DND-41 (cell line): Measurements from ENCODE around the gene FZD8.

Experiments
- ATAC-seq: fragments of 200-7000 bp; cut with Tn5 transposase; 3 replicates; pipeline ENCODE4 v1.9.1; 2021; ENCODE audit warnings: low read depth; ENCODE audit not compliant: insufficient read depth
- DNase-seq: peaks from one replicate; pipeline ENCODE4 v3.0.0-alpha.2; 2020
- H2AFZ ChIP-seq: 2 replicates; pipeline ENCODE4 v1.6.0; 2012; ENCODE audit warnings: low read depth, low read length
- H3K27ac ChIP-seq: 2 replicates; pipeline ENCODE4 v1.5.1; 2012; ENCODE audit warnings: low read length, inconsistent platforms
- H3K27me3 ChIP-seq: fragments of 200-600 bp; sonication (generic); 2 replicates; pipeline ENCODE4 v1.6.0; 2012; ENCODE audit warnings: low read length, mild to moderate bottlenecking, inconsistent platforms; ENCODE audit not compliant: insufficient read depth, poor library complexity
- H3K36me3 ChIP-seq: 2 replicates; pipeline ENCODE4 v1.5.1; 2012; ENCODE audit warnings: low read length, inconsistent platforms; ENCODE audit not compliant: insufficient read depth
- H3K4me1 ChIP-seq: 2 replicates; pipeline ENCODE4 v1.5.1; 2012; ENCODE audit warnings: mild to moderate bottlenecking, low read length; ENCODE audit not compliant: insufficient read depth
- H3K4me2 ChIP-seq: 2 replicates; pipeline ENCODE4 v1.6.0; 2012; ENCODE audit warnings: mild to moderate bottlenecking, moderate library complexity, low read length, inconsistent platforms; ENCODE audit not compliant: insufficient read depth
- H3K4me3 ChIP-seq, 2 experiments: fragments of 200-600 bp in 1 of 2; shearing (Covaris generic) in 1 of 2; 2 replicates each; pipeline ENCODE4 v1.5.1; 2012 to 2016; ENCODE audit warnings: inconsistent platforms in 2 of 2, low read length in 2 of 2, mild to moderate bottlenecking in 2 of 2, low read depth in 1 of 2, moderate library complexity in 1 of 2
- H3K79me2 ChIP-seq: 2 replicates; pipeline ENCODE4 v1.6.0; 2012; ENCODE audit warnings: low read length, inconsistent platforms; ENCODE audit not compliant: insufficient read depth
- H3K9ac ChIP-seq: 2 replicates; pipeline ENCODE4 v1.6.0; 2012; ENCODE audit warnings: low read depth, mild to moderate bottlenecking, inconsistent platforms, low read length, moderate library complexity
- H3K9me3 ChIP-seq: 2 replicates; pipeline ENCODE4 v1.5.1; 2012; ENCODE audit warnings: low read length, moderate library complexity, mild to moderate bottlenecking, inconsistent platforms; ENCODE audit not compliant: insufficient read depth, severe bottlenecking
- H4K20me1 ChIP-seq: 2 replicates; pipeline ENCODE4 v1.6.0; 2012; ENCODE audit warnings: low read length; ENCODE audit not compliant: insufficient read depth
- EZH2 ChIP-seq: IDR thresholded peaks from 3 replicates; pipeline ENCODE4 v1.6.1; 2012; ENCODE audit warnings: borderline replicate concordance, low read depth, mild to moderate bottlenecking, moderate library complexity, low read length, inconsistent platforms; ENCODE audit not compliant: severe bottlenecking
- TF ChIP-seq, protein P1 (sequence below): IDR thresholded peaks from 2 replicates; pipeline ENCODE4 v1.5.1; 2012; ENCODE audit warnings: borderline replicate concordance, low read length, moderate library complexity, mild to moderate bottlenecking; ENCODE audit not compliant: poor library complexity, severe bottlenecking; ENCODE audit errors: extremely low read depth

FZD8 gene

GRCh38 chr10:35641676-35642034 is 441 bp downstream of the FZD8 start:
- Histone ChIP-seq H3K27me3 (no peaks in the 10 kb centered on the region), H2AFZ (no peak overlapping the region), H3K36me3 (no peaks in the 10 kb centered on the region), H3K4me2 (no peak overlapping the region), H3K27ac (no peak overlapping the region), H3K9me3 (peaks cover 10% of the 10 kb centered on the region), H4K20me1 (no peaks in the 10 kb centered on the region), H3K4me3 (no peak overlapping the region), H3K9ac (no peak overlapping the region), H3K4me1 (no peaks in the 10 kb centered on the region), H3K79me2 (no peaks in the 10 kb centered on the region)
- no peak for ATAC-seq
- no peak for TF ChIP-seq EZH2
- TF ChIP-seq, protein P1, sequence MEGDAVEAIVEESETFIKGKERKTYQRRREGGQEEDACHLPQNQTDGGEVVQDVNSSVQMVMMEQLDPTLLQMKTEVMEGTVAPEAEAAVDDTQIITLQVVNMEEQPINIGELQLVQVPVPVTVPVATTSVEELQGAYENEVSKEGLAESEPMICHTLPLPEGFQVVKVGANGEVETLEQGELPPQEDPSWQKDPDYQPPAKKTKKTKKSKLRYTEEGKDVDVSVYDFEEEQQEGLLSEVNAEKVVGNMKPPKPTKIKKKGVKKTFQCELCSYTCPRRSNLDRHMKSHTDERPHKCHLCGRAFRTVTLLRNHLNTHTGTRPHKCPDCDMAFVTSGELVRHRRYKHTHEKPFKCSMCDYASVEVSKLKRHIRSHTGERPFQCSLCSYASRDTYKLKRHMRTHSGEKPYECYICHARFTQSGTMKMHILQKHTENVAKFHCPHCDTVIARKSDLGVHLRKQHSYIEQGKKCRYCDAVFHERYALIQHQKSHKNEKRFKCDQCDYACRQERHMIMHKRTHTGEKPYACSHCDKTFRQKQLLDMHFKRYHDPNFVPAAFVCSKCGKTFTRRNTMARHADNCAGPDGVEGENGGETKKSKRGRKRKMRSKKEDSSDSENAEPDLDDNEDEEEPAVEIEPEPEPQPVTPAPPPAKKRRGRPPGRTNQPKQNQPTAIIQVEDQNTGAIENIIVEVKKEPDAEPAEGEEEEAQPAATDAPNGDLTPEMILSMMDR, result no peak
- no peak for DNase-seq

DNA sequence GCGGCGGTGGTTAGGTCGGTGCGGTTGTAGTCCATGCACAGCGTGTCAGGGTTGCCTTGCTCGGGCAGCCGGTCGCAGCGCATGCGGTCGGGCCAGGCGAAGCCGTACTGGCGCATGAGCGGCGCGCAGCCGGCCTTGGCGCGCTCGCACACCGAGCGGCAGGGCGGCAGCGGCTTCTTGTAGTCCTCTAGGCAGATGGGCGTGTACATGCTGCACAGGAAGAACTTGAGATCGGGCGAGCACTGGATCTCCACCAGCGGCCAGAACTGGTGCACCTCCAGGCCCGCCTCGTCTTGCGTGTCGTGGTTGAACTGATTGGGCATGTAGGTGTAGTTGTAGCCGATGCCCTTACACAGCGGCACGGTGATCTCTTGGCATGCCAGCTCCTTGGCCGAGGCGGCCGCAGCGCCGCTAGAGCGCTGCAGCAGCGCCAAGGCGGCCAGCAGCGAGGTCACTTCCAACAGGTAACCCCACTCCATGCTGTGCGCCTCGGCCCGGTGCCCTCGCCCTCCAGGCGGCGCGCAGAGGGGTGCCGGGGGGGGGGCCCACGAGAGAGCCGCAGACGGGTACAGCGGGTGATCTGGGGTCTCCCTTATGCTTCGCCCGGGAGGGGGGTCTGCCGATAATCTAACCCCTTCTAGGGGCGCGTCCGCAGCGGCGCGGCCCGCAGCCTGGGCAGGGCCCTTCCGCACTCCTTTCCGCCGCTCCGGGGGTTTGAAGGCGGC is 983 bp downstream of the FZD8 start:
- Histone ChIP-seq H3K79me2 (no peaks in the 10 kb centered on the region), H3K27ac (no peak overlapping the region), H3K4me2 (no peak overlapping the region), H3K4me1 (no peaks in the 10 kb centered on the region), H3K27me3 (no peaks in the 10 kb centered on the region), H3K9me3 (peaks cover 10% of the 10 kb centered on the region), H3K9ac (no peak overlapping the region), H3K36me3 (no peaks in the 10 kb centered on the region), H2AFZ (no peak overlapping the region), H3K4me3 (no peak overlapping the region), H4K20me1 (no peaks in the 10 kb centered on the region)
- no peak for TF ChIP-seq EZH2
- TF ChIP-seq, protein P1, result no peak
- ATAC-seq (no peak), DNase-seq (no peak)

GRCh38 chr10:35640474-35640873 is 1.6 kb downstream of the FZD8 start:
- Histone ChIP-seq H3K79me2 (no peaks in the 10 kb centered on the region), H3K4me1 (no peaks in the 10 kb centered on the region), H3K27ac (no peak overlapping the region), H2AFZ (no peak overlapping the region), H3K9me3 (peaks cover 10% of the 10 kb centered on the region), H3K4me2 (no peak overlapping the region), H3K36me3 (no peaks in the 10 kb centered on the region), H3K9ac (no peak overlapping the region), H4K20me1 (no peaks in the 10 kb centered on the region), H3K27me3 (no peaks in the 10 kb centered on the region), H3K4me3 (no peak overlapping the region)
- ATAC-seq, result no peak
- no peak for TF ChIP-seq EZH2
- TF ChIP-seq, protein P1, result no peak
- no peak for DNase-seq
